Measurements from ENCODE around the gene CHTF8.

The CHTF8 gene

GRCh38 chr16:69109486-69110270 is 22.7 kb downstream of the CHTF8 start:
- TF ChIP-seq GATA2 (IDR thresholded peaks at IDR 0.05; ENCODE audit: low read depth, low read length) (no peak), GATA3 (IDR thresholded peaks at IDR 0.05; ENCODE audit: low read depth, low read length) (no peak)

- TF ChIP-seq GATA3 (IDR thresholded peaks at IDR 0.05; ENCODE audit: low read depth, low read length) (no peak), GATA2 (IDR thresholded peaks at IDR 0.05; ENCODE audit: low read depth, low read length) (no peak)
Measured at GRCh38 chr16:69108905-69109252, 23.5 kb downstream of the CHTF8 start.

DNA sequence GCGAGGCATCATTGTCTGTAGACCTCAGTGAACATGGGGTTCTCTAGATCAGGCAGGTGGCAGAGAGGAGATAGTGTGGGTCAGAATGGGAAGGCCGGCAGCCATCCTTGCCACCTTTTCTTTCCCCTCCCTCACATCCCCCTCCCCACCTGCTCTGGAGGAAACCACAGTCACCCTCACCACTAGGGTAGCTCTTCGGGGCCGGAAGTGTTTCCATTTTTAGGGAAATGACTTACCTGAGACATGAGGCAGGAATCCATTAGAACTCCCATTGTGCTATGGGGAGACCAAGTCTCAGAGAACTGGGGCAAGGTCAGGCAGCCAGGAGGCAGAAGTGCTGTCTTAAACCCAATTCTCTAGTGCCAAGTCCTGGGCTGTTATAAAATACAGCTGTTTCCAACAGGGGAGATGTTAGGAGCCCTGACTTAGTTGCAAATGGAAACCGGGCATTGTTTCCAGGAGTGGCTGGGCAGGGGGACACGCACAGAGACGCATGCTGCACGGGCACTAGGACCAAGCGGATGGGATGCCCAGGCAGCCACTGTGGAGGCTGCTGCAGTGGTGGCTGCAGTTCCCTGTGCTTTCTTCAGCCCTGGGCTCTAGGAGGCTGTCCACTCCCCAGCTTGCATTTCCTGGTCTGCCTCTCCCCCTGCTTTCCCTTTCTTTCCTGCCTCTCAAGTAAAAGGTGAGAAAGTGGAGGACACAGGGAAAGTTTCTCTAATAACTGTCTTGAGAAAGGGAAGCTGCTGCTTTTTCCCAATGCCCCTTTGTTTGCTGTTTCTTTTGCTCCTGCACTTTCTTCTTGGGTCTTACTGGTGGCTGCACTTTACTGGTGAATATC is 24.1 kb downstream of the CHTF8 start:
- TF ChIP-seq GATA2 (IDR thresholded peaks at IDR 0.05; ENCODE audit: low read depth, low read length) (no peak), GATA3 (IDR thresholded peaks at IDR 0.05; ENCODE audit: low read depth, low read length) (no peak)

DNA sequence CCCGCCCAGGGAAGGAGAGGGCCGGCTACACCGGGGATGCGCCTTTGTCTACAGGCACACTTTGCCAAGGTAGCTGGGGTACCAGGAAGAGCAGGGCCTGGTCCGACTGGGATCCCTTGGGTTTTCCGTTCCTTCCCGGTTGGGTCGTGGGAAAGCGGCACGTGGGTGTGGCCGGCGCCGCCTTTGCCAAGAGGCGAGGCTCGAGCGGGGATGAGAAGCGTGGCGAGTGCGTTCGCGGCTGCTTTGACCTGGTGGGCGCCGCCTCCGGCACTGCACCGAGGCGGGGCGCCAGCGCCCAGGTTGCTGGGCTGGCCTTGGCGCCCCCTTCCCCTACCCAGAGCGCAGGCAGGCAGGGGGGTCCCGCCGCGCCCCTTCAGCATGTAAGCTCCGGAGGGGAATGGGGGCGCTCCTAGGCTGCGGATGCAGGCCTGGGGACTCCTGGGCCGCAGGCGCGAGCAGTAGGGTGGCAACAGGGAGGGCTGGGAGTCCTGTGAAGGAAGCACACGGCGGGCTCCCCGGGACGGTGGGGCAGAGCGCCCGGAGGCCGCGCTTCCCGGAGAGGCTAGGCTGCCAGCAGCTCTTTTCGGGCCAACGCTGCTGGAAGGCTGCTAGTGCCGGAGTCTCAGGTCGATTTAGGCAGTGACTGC is 24.9 kb downstream of the CHTF8 start:
- TF ChIP-seq GATA2 (IDR thresholded peaks at IDR 0.05; ENCODE audit: low read depth, low read length) (no peak), GATA3 (IDR thresholded peaks at IDR 0.05; ENCODE audit: low read depth, low read length) (no peak)

- no peak for TF ChIP-seq GATA2 (IDR thresholded peaks at IDR 0.05; ENCODE audit: low read depth, low read length)
- no peak for TF ChIP-seq GATA3 (IDR thresholded peaks at IDR 0.05; ENCODE audit: low read depth, low read length)
Measured at GRCh38 chr16:69106491-69107315, 25.7 kb downstream of the CHTF8 start.

DNA sequence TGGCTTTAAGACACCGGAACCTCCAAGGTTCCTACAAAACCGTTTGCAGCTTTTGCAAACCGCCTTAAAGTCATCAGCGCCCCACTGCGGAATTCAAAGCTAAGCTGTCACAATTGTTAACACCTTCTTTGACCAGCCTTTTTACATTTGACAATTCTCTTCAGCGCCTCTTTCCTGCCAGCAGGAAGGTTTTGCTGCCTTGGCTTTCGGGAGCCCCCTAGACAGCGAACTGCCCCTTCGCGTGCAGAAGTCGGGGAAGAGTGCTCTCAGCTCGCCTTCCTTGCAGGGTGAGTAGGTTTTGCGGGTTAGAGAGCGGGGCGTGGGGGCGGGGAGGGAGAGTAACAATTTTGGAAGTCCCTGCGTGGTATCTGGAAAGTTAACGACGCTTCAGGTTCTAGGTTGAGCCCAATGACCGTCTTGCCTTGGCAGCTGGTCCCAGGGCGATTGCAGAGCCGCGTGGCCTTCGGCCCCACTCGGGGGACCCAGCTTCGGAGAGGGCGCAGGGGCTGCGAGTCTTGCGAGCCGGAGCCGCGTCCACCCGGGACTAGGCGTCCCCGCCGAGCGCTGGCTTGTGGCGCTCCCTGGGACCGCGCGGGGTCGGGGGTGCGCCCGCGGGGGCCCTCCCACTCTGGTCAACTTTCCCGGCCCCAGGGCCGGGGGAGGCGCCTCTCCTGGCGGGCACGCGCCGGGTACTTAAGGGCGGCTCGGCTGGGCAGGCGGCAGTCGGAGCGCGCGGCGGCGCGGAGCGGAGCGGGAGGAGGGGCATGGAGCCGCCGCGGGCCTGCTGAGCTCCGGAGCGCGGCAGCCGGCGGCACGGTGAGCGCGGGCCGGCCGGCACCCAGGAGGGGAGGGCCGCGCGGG is 26.7 kb downstream of the CHTF8 start, which contains the start of gene HAS3:
Gene HAS3, plus strand, starts transcription at position 153 of the 861 bp plus-strand sequence. CDS start 3,743 bp downstream, outside the sequence.
- no peak for TF ChIP-seq GATA3 (IDR thresholded peaks at IDR 0.05; ENCODE audit: low read depth, low read length)
- no peak for TF ChIP-seq GATA2 (IDR thresholded peaks at IDR 0.05; ENCODE audit: low read depth, low read length)

DNA sequence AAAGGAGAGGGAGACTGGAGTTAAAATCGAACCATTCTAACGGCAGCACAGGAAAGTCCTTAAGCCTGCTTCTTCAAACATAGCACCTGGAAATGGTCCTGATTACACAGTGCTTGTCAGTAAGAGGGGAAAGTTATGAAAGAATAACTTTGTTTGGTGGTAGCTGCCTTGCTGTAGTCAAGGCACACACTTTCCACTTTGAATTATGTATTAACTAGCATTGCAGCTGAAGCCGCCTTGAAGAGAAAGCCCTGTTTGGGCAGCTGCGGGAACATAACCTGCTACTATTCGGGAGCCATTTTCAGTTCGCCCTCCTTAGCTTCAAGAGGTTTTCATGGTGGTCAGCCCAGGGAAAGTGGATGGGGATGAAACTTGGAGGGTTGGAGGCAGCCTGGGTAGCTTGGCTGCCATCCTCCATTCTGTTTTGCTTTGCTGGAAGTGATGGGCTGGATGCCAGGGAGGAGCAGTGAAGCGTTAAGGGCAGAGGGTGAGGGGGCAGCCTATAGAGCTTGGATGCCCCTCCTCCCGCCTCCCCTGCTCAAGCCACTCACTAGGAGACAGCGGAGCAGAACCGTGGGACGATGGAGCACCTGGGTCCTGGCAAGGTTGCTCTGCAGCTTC is 32.2 kb downstream of the CHTF8 start:
- peak; percentile 43; the same call in 1 of the 2 replicates for TF ChIP-seq GATA2 (IDR thresholded peaks at IDR 0.05; ENCODE audit: low read depth, low read length)
- no peak for TF ChIP-seq GATA3 (IDR thresholded peaks at IDR 0.05; ENCODE audit: low read depth, low read length)

DNA sequence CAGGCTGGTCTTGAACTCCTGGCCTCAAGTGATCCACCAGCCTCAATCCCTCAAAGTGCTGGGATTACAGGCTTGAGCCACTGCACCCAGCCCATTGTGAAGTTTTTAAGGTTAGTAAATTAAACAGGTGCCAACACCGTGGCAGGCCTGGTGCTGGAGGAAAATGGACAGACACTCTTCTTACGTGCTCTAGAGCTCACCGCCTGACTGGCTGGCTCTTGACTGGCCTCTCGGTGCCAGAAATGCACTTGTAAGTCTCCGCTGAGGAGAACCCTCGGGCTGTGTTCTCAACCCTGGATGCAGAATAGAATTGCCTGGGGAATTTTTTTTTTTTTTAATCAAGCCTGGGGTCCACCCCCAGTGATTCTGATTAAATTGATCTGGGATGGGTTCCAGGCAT is 37.2 kb downstream of the CHTF8 start:
- no peak for TF ChIP-seq GATA2 (IDR thresholded peaks at IDR 0.05; ENCODE audit: low read depth, low read length)
- TF ChIP-seq GATA3 (IDR thresholded peaks at IDR 0.05; ENCODE audit: low read depth, low read length): no peak

GRCh38 chr16:69094501-69094900 is 37.9 kb downstream of the CHTF8 start:
- TF ChIP-seq GATA2 (IDR thresholded peaks at IDR 0.05; ENCODE audit: low read depth, low read length) (no peak), GATA3 (IDR thresholded peaks at IDR 0.05; ENCODE audit: low read depth, low read length) (no peak)

GRCh38 chr16:69093974-69094373 is 38.4 kb downstream of the CHTF8 start:
- TF ChIP-seq GATA3 (IDR thresholded peaks at IDR 0.05; ENCODE audit: low read depth, low read length) (no peak), GATA2 (IDR thresholded peaks at IDR 0.05; ENCODE audit: low read depth, low read length) (no peak)

DNA sequence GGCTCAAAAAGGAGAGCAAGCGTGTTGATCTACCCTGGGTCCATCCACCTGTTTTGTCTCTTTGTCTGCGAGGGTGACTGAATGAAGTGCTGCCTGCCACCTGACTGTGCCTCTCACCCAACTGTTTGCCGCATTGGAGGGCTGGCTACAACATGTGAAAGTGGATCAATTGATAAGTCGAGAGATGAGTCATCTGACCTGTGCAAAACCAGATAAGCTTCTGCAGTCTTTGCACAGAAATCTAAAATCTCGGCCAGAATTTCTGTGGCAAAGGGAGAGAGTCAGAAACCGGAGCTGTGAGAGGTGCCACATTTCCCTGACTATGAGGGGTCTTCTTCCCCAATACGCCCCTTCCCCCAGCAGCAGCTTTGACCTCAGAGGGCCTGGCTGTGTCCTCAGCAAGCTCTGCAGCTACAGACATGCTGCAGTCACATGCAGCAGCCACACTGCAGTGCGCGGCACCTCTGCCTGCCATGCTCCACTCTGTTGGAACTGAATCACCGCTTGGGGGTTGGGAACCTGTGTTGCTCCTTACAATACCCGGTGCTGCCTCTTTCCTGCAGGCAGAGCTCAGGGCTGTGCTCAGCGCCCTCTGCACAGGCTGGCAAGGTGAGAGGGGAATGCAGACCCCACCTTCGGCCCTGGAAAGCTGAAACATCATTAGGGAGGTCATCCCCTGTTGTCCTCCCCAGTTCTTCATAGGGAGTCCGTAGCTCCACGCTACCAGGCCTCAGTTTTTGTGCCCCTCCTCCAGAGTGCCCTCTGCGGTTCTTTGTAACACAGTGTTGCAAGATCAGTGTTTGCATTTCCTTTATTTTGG is 43.1 kb downstream of the CHTF8 start:
- TF ChIP-seq GATA3 (IDR thresholded peaks at IDR 0.05; ENCODE audit: low read depth, low read length) (no peak), GATA2 (IDR thresholded peaks at IDR 0.05; ENCODE audit: low read depth, low read length) (peak; percentile 83)

All from SH-SY5Y (cell line).